HG03565 (cell line): Measurements from ENCODE around the gene CREBL2.
A peak's percentile ranks its signal among the peaks of the same experiment; 100 is the strongest.
"Not testable (repeated sequence)": the region's sequence is repeated elsewhere in the genome, so short reads cannot be mapped to it uniquely, and the experiment has no call there.

ENCODE experiments used
- ATAC-seq: cut with Tn5 transposase; IDR thresholded peaks from one replicate; pipeline ENCODE4 v1.9.1; 2021; ENCODE audit warnings: mild to moderate bottlenecking, moderate library complexity; ENCODE audit not compliant: unreplicated experiment

The CREBL2 gene

GRCh38 chr12:12611512-12612306, at the start of gene CREBL2:
Gene CREBL2, plus strand, starts transcription at chr12:12611876. Its CDS starts 297 bp downstream, at chr12:12612173.
- peak; percentile 67 for ATAC-seq

- ATAC-seq: no peak
These were observed 49.6 kb upstream of the CREBL2 start for GRCh38 chr12:12562016-12562483.

- peak; percentile 69 for ATAC-seq
These were observed 49.0 kb upstream of the CREBL2 start, which contains the start of gene DUSP16 for GRCh38 chr12:12562585-12563261. Gene DUSP16, minus strand, starts transcription at chr12:12562863. Its CDS starts 41,765 bp downstream, at chr12:12521098.

- ATAC-seq: no peak
These were observed 48.3 kb upstream of the CREBL2 start for GRCh38 chr12:12563290-12563928.

GRCh38 chr12:12564911-12565310, 46.8 kb upstream of the CREBL2 start:
- ATAC-seq: no peak

GRCh38 chr12:12565971-12566370, 45.7 kb upstream of the CREBL2 start:
- ATAC-seq: not testable (repeated sequence)

GRCh38 chr12:12572659-12573058, 39.0 kb upstream of the CREBL2 start:
- ATAC-seq: no peak

GRCh38 chr12:12577786-12578185, 33.9 kb upstream of the CREBL2 start:
- no peak for ATAC-seq

GRCh38 chr12:12580716-12581115, 31.0 kb upstream of the CREBL2 start:
- ATAC-seq: not testable (repeated sequence)

- ATAC-seq: peak; percentile 14
These were observed 29.3 kb upstream of the CREBL2 start for GRCh38 chr12:12582193-12582881.

- peak; percentile 88 for ATAC-seq
These were observed 28.8 kb upstream of the CREBL2 start for GRCh38 chr12:12582895-12583303.

- ATAC-seq: no peak
These were observed 28.0 kb upstream of the CREBL2 start for GRCh38 chr12:12583510-12584178.

- no peak for ATAC-seq
These were observed 26.4 kb upstream of the CREBL2 start for GRCh38 chr12:12585115-12585863.

- no peak for ATAC-seq
These were observed 24.6 kb upstream of the CREBL2 start for GRCh38 chr12:12586879-12587675.

GRCh38 chr12:12587878-12588277, 23.8 kb upstream of the CREBL2 start:
- ATAC-seq: no peak

- ATAC-seq: not testable (repeated sequence)
These were observed 23.2 kb upstream of the CREBL2 start for GRCh38 chr12:12588436-12588835.

GRCh38 chr12:12590961-12591360, 20.7 kb upstream of the CREBL2 start:
- no peak for ATAC-seq

GRCh38 chr12:12592930-12593329, 18.7 kb upstream of the CREBL2 start:
- ATAC-seq: no peak

GRCh38 chr12:12595929-12596328, 15.7 kb upstream of the CREBL2 start:
- not testable (repeated sequence) for ATAC-seq
